Anterior cingulate cortex (tissue), 58 donors: ENCODE data around the gene CNNM4.

Source experiments
- DNase-seq, 58 donors: peaks; one replicate each; lab custom pipeline; 2025; lab: John Stamatoyannopoulos, UW

CNNM4 gene

DNA sequence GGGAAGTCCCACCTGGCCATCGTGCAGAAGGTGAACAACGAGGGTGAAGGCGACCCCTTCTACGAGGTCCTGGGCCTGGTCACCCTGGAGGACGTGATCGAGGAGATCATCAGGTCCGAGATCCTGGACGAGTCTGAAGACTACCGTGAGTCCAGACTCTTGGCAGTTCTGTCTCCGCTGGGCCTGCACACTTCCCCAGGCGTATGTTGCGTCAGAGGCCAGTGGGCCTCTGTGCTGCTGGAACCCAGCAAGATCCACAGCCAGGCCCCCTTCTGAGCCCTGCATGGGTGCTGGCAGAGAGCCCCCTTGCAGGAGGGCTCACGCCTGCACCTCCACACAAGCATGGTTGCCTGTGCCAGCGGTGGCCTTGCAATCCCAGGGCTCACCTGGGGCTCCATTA is 64.4 kb downstream of the CNNM4 start:
- DNase-seq, result no peak

- no peak for DNase-seq
These were observed 66.0 kb downstream of the CNNM4 start for GRCh38 chr2:96826546-96827278.

DNA sequence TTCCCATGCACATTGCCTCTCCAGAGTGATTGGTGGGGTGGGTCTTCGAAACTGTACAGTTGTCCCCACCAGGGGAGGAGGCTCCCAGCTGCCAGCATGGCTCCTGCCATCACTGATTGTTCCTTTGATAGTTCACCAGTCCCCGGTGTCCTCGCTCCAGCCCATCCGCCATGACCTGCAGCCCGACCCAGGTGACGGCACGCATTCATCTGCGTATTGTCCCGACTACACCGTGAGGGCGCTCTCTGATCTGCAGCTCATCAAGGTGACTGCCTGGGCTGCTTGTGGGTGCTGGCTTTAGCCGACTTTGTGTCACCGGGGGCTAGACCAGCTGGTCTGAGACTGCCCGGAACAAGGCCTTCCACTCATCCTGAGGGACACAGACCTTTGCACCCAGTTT is 67.7 kb downstream of the CNNM4 start:
- no peak for DNase-seq

DNA sequence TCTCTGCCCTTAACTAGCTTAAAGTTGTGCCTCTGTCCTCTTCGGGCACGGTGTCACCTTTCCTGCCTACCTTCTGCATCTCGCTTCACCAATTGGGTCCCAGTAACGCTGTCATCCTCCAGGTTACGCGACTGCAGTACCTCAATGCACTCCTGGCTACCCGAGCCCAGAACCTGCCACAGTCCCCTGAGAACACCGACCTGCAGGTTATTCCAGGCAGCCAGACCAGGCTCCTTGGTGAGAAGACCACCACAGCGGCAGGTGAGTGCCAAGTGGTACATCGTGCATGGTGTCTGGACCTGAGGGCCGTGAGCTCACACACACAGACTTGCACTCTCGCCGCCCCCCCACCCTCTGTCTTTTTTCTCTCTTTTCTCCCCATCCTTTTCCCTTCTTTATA is 68.2 kb downstream of the CNNM4 start:
- no peak for DNase-seq

DNA sequence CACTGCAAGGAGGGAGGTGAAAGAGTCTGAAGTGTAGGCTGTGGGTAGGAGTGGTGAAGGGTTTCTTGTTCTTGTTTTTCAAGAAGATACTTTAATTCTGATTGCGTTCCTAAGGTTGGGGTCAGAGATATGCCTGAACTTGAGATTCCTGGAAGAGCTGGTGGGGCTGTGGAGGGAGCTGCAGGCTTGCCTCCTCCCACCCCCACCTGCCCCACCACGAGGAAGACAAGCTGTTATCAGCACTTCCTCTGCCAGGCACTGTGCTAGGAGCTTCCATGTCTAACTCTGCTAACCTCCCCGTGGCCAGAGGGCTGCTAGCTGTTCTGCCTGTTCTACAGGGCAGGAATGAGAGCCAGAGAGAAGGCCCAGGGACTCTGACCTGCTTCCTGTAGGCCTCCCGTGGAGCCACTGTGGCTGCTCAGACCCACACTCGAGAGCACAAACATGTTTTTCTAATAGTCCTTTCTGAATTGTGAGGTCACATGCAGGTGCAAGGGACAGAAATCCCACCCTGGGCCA is 69.4 kb downstream of the CNNM4 start:
- DNase-seq, result no peak

DNA sequence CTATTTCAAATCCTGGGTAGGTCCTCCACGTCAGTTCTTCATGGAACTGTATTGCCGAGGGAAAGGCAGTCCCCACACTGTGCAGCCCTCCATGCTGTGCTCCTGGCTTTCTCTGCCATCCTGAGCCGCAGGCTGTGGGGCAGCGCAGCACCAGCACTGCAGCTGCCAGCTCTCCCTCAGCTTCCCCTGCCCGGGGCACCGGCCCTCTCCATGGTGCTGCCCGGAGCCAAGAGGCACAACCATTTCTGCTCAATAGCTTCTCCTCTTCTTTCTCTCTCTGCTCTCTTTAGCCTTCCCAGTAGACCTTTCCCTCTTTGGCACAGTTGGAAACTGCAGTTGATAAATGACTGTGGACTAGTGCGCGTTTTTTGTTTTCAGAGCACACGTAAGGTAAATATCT is 71.0 kb downstream of the CNNM4 start:
- DNase-seq, result no peak

DNA sequence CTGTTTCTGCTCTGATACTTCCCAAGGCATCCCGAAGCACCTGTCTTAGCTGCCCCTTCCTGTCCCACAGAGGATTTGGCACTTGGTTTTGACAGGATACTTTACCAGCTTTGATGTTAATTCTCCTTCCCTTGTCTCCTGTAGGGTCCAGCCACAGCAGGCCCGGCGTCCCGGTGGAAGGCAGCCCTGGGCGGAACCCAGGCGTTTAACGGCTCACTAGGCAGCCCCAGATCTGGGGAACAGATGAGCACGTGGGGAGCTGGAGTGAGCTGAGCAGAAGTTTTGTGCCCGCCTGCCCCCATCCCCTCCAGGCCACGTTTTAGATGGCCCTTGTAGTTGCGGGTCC is 71.7 kb downstream of the CNNM4 start:
- DNase-seq, result no peak

DNA sequence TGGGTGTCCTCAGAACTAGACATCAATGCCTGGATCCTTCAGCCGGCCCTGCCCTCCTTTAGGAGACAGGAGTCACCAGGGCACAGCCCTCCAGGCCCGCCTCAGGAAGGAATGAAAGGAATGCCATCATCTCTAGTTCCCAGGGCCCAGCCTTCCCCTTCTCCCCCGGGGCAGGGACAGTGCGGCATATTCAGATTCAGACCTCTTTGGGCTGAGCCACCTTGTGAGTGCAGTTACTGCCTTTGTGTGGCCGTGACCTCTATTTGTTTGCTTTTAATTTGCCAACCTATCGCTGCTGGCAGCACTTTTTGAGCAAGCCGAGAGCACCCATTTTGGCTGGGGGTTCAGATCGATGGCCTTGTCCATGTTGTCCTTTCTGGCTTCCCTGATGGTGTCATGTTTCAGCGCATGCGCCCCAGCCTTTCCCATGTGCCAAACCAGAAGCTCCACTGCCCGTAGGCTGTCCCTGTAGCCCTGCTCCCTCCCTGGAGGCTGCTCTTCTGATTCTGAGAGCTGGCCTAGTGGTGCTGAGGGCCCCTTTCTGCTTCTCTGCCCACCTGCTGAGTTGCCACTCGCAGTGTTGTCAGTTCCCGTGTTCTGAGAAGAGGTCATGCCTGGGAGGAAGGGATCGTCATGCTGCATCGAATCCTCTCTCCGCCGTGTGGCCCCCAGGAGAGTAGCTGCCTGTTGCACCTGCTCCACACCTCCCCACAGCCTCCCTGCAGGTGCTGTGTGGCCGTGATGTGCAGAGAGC is 72.2 kb downstream of the CNNM4 start:
- no peak for DNase-seq

DNA sequence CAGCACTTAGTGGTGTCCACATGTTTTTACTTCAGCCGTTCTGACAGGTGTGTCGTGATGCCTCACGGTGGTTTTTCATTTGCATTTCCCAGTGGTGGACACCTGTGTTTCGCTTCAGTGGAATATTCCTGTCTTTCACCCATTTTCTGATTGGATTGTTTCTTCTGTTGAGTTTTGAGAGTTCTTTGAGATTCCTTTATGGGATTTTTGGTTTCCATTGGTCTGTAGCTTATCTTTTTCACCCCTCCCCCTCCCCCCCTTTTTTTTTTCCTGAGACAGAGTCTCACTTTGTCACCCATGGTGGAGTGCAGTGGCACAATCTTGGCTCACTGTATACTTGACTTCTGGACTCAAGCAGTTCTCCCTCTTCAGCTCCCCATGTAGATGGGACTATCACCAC is 75.1 kb downstream of the CNNM4 start:
- no peak for DNase-seq

- DNase-seq, result no peak
These were observed 76.9 kb downstream of the CNNM4 start for GRCh38 chr2:96837575-96837974.

DNA sequence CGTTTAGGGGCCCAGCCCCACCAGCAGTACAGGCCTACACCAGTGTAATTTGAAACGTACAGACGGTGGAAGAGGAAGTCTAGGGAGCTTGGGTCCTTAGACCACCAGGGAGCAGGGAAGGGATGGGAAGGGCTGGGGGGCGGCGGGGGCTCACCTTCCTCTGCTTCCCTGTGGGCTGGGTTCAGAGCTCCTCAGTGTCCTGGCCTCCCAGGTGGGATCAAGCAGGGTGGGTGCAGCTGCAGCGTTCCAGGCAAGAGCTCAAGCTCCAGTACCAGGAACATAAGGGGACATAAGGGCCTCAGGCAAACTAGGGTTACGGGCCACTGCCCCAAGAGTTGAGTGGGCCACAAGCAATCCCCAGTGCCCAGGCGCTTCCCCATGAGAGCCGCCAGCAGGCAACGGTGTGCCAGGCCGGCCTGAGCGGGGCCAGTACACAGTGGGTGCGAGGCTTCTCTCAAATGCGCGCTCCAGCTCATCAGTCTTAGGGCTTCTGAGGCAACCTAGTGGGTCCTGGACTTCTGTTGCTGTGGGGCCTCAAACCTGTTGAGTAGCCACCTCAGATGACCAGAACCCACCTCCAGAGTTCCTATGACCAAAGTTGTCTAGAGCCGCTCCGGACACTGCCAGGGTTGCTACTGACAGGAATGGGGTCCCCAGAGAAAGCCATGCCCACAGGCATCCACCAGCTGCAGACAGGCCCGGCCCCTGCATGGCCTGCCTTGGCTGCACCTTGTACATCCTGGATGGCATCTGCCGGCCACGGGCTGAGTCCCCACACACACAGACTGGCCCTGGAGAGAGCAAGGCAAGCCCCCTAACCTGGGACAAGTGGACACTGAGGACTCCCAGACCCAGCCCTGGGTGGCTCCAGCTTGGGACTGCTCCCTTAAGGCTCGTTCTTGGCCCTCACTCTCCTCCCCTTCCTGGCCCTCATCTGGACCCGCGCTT is 77.9 kb downstream of the CNNM4 start:
- DNase-seq, result no peak

GRCh38 chr2:96839293-96839874 is 78.7 kb downstream of the CNNM4 start:
- no peak for DNase-seq

GRCh38 chr2:96839875-96840850 is 79.5 kb downstream of the CNNM4 start:
- DNase-seq, result no peak

GRCh38 chr2:96841701-96842495 is 81.2 kb downstream of the CNNM4 start:
- no peak for DNase-seq

- DNase-seq, result no peak
These were observed 81.9 kb downstream of the CNNM4 start for GRCh38 chr2:96842600-96842999.

DNA sequence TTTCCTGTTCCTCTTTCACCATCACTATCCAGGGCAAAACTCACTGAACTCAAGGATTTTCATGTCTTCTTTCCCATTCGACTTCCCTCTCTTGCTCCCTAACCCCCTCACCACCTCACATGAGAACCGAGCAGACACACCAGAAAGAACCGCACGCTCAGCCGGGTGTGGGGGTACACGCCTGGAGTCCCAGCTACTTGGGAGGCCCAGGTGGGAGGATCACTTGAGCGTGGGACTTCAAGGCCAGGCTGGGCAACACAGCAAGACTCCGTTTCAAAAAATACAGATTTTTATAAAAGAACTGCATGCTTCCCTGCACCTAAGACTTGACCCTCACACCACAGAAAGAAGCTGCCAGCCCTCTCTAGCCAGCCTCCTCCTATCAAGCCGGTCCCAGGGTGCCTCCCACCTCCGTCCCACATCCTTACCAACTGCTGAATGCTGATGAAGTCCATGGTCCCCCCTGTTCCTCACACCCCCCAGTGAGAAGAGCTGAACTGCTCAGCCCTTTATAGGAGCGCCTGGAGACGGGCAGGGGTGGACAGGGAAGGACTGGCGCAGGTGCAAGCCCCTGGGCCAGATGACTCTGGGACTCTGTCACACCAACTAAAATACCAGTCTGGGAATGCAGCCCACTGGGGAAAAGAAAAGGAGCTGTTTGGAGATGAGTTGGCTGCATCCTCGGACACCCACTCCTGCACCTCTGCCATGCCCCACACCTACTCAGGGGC is 83.0 kb downstream of the CNNM4 start, which contains the start of gene ANKRD23:
Gene ANKRD23 (minus strand): TSS at position 484 of the 731 bp plus-strand sequence. CDS start 29 bp downstream, at position 455.
- DNase-seq, result no peak

- no peak for DNase-seq
These were observed 83.7 kb downstream of the CNNM4 start for GRCh38 chr2:96844405-96844808.

DNA sequence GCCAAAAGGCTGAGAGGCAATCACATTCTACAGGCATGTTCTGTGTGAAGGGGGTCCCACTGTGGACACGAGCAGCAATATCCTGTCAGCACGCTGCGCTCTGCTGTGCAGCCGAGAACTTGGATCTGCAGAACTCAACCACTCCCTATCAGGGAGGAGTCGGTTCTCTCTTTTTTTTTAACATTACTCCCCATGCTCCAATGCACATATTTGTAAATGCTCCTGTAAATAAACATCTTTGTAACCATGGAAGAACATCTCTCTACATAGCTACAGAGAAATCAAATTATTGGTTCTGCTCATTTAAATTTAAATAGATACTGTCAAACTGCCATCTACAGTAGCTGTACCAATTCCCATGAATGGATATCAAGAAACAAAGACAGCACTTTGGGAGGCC is 86.1 kb downstream of the CNNM4 start:
- DNase-seq, result no peak
